GM23248 (cell line): Measurements from ENCODE around the gene ADAMTSL2.

Source experiments
- EZH2 ChIP-seq: fragments of 200-600 bp; sonication (generic); IDR thresholded peaks from 2 replicates; pipeline ENCODE4 v1.6.1; 2018; ENCODE audit warnings: antibody characterized with exemption, mild to moderate bottlenecking; ENCODE audit not compliant: insufficient read depth, poor library complexity, severe bottlenecking
- EZH2phosphoT487 ChIP-seq: fragments of 200-600 bp; sonication (generic); IDR thresholded peaks from 2 replicates; pipeline ENCODE4 v1.6.1; 2018; ENCODE audit warnings: antibody characterized with exemption, moderate library complexity, mild to moderate bottlenecking, low read depth; ENCODE audit not compliant: insufficient read depth

- no peak for TF ChIP-seq EZH2phosphoT487
- no peak for TF ChIP-seq EZH2
Measured at GRCh38 chr9:133529874-133530273, 4.6 kb upstream of the ADAMTSL2 start.
